Activated CD8-positive, alpha-beta memory T cell treated with anti-CD3 and anti-CD28 coated beads for 4 hours (primary cell): Measurements from ENCODE around the gene KIAA2012.

Source experiments
- DNase-seq, 2 donors: peaks; one replicate each; pipeline ENCODE4 v3.0.0-alpha.2; 2020; ENCODE audit warnings: low read depth in 2 of 2

Gene KIAA2012

GRCh38 chr2:202149155-202149762 lies 76.2 kb downstream of the KIAA2012 start:
- no peak for DNase-seq

DNA sequence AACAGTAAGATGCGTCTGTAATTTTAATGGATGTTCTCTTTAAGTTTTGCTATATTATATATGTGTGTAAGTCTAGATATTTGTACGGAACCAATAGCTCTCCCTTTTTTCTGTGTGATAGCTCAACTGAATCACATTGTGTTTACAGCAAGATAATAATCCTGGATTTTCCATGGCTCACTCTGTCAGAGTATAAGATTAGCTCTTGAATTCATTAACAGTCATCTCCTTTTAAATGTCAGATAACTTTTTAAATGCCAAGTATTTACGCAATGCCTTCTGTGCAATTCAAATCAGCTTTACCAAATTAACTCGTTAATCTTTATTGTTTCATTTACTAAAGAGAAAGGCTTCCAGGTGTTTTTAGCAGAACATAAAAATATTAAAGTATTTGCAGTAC lies 76.9 kb downstream of the KIAA2012 start:
- no peak for DNase-seq

DNA sequence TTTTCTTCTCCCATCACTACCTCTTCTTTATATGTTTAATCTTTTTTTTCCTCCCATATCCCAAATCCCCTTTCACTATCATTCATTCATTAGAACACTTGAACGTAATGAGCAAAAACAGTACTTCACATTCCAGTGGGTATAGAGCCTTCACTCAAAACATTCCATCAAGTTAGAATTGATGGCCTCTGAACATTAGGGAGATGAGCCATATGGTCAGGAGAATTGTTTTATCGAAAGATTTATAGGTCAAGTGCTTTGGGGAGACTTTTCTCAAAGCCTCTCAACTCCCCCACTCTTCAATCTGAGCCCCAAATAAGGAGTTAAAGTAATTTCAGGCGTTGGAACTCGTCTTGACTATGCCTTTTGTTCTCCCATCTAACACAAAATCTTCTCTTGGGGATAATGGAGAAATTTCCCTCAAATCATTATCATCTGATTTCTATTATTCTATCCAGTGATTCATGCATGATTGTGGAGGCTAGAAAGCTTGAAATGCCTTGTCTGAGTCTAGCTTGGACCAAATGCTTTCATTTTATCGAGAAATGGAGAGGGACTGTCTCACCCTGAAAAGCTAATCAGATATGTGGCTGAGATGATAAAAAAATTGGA lies 79.2 kb downstream of the KIAA2012 start:
- no peak for DNase-seq

- no peak for DNase-seq
Observed at GRCh38 chr2:202154613-202155012, 81.6 kb downstream of the KIAA2012 start.

DNA sequence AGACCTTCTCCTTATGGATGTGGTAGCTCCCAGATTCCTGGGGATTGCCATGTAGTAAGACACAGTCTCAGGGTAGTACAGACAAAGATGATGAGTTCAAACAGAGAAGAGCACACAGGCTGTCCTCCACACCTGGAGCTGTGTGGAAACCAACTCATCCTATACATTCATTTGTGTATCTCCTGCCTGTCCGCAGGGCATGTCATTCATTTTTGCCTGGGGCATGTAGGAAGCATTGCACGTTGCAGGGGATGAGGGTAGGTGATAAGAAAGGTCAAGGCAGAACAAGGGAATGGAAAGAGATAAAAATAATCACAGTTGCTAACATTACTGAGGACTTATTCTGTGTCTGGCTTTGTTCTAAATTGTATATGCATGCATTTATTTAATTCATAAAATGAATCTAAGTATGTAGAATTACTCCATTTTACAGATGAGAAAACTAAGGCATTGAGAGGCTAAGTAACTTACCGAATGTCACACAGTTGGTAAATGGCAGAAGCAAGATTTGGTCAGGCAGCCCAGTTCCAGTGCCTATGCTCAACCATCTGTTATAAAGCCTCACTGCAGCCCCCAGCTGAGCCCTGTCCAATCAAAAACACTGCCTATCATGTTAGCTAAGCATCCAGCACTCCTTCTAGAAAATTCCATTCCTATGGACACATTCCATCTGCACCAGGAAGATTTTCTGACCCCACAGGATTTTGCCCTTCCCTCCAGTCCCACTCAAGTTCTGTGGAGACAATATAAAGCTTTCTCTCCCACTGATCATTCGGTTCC lies 84.3 kb downstream of the KIAA2012 start:
- DNase-seq: no peak

DNA sequence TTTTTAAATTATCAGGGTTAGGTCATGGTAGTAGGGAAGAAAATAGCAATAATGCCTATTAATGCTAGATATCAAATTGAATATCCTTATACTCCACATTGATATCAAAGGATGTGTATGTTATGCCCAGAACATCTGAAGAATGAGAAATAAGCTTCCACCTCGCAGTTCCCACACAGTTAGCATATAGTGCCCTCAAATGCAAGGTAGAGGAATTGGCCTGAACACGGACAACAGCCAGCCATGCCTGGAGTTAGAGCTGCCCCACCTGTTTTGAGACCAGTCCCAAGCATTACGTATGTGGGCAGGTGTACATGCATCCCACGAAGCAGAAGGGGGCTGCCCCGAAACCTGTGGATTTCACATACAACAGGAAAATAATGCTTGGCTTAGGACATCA lies 85.7 kb downstream of the KIAA2012 start:
- no peak for DNase-seq

GRCh38 chr2:202161151-202161835 lies 88.2 kb downstream of the KIAA2012 start:
- no peak for DNase-seq

GRCh38 chr2:202164411-202164810 lies 91.4 kb downstream of the KIAA2012 start:
- no peak for DNase-seq

- DNase-seq: no peak
Observed at GRCh38 chr2:202165208-202165607, 92.2 kb downstream of the KIAA2012 start.

GRCh38 chr2:202165945-202166344 lies 92.9 kb downstream of the KIAA2012 start:
- no peak for DNase-seq

DNA sequence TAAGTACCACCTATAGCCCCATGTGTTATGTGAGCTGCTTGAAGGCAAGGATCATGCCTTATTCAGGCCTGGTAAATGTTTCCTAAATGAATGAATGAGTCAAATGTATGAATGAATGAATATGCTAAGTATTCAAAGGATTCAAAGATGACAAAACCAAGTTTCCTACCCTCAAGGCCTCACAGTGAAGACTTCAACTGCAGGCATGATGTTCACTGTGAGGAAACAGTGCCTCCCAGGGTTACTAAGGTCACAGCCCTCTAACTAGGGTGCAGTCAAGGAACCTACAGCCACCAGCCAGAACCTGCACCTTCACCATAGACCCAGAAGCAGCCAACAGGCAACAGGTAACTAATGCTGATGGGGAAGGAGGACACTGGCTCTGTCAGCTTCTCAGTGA lies 96.1 kb downstream of the KIAA2012 start:
- no peak for DNase-seq

GRCh38 chr2:202169832-202170424 lies 96.9 kb downstream of the KIAA2012 start:
- no peak for DNase-seq

GRCh38 chr2:202171241-202171825 lies 98.3 kb downstream of the KIAA2012 start:
- no peak for DNase-seq

GRCh38 chr2:202172439-202173211 lies 99.6 kb downstream of the KIAA2012 start:
- DNase-seq: no peak

GRCh38 chr2:202178346-202178958 lies 105.4 kb downstream of the KIAA2012 start:
- DNase-seq: peak; percentile 7 to 8

DNA sequence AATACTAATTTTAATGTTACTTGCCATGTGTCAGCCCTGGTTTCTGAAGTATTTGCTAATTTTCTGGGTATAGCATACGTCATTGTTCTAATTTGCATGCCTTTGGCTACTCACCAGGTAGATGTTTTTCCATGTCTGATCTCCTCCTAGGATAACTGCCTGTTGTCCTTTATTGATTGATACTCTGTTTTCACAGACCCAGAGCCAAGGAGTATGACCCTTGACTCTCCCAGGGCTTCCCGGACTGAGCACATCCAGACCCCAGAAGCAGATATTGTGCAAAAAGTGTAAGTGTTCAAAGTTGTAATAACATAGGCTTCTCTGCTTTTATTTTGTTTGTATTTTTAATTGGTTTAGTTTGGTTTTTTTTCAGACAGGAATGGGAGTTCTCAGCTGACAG lies 111.5 kb downstream of the KIAA2012 start:
- no peak for DNase-seq

DNA sequence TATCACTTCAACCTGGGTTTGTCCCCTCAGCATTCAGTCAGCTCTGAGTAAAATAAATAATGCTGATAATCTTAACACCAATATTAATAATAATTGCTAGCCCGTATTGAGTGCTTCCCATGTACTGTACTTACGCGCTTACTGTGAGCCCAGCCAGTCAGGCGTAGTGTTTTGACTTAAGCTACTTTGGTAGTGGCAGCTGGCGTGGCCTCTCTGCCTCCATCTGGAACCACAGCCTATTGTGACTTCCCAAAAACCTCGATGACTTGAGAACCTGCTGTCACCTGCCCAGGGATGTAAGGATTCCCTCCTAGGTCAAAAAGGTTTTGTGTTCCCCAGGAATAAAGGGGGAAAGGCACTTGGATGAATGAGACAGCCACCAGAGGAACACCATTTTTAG lies 112.1 kb downstream of the KIAA2012 start:
- no peak for DNase-seq

- no peak for DNase-seq
Observed at GRCh38 chr2:202186641-202187202, 113.7 kb downstream of the KIAA2012 start.

DNA sequence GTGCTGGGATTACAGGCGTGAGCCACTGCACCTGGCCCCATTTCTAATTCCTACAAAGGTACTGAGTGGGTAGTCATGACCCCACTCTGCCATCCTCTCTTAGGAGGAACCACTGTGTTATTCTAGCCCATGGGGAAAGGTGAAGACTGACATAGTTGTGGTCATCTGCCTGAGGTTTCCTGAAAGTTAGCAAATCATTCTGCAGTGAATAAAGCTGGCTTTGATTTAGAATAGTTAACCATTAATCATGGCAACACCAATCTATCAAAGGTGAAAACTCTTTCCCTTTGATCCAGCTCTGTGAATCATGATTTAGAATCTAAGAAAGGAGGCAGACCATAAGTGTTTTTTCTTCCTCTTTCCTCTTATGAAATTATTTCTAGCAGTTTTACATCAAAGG lies 114.5 kb downstream of the KIAA2012 start:
- DNase-seq: no peak

- DNase-seq: no peak
Observed at GRCh38 chr2:202193305-202193704, 120.2 kb downstream of the KIAA2012 start.
